NCI-H524 (cell line): Measurements from ENCODE around the gene VPS8.

Experiments used
- DNase-seq, 2 experiments: peaks; one replicate each; lab custom pipeline; 2025; lab: John Stamatoyannopoulos, UW

Gene VPS8

GRCh38 chr3:184781801-184782200 is 30.2 kb upstream of the VPS8 start:
- peak; percentile 24 to 61 for DNase-seq

DNA sequence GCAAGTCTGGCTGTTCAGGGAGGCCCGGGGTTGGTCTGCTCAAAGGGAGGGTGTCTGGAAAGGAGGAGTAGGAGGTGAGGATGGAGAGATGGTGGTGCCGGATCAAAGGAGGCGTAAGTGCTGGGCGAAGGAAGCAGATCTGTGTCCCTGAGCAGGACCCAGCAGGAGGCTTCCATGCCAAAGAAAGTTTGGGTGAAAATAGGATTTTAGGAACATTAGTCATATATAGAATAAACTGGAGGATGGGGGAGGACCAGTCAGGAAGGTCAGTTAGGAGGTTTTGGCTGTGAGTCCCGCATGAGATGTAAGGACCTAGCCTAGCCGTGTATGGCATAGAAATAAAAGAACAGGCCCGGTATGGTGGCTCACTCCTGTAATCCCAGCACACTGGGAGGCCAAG is 28.6 kb upstream of the VPS8 start:
- DNase-seq = no peak

DNA sequence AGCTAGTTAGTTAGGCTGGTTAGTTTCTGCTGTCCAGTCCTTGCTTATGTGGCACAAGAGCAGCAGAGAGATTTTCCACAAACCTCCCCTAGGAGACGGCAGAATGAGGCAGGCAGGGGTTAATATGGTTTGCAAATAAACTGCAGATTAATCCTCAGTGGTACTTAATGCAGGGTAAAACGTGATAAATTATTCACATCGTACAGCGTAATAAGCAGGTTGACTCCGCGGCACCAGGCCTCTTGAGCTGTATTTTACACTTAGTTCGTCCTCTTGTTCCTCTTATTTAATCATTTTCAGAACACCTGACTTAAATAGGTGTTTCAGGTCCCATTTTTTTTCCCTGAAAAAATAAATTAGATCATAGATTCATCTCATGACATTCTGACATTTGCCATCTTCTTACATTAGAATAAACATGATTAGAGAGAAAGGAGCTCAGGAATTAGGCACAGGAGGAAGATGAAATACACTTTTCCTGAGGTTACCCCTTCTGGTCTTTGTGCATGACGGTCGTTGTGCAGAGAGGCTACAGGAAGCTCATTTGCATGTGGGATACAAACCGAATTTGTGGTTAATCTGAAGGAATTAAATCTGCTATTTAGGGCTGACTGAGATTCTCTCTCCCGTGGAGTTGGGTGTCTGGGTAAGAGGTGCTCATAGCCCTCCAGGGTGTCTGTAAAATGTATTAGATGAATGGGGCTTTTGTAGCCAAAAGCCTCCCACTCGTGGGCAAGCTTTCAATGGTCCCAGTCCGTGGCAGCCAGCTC is 27.1 kb upstream of the VPS8 start:
- DNase-seq = no peak

DNA sequence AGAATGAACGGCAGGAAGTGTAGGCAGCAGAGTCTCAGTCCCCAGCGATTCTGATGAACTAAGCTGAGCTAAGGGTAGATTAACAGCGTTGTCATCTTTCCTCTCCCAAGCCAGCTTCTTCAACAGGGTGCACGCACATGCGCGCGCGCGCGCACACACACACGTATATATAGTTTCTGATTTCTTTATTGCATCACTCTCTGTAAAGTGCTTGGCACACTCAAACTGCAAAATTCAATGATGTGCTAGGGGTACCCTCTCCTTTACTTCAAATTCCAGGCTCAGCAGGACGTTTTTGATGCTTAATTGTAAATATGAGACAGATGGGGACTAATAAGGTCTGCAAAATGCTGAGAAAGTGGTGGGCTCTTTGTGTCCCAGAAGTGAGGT is 26.1 kb upstream of the VPS8 start:
- peak in 1 of 2 experiments; percentile 43 for DNase-seq

DNA sequence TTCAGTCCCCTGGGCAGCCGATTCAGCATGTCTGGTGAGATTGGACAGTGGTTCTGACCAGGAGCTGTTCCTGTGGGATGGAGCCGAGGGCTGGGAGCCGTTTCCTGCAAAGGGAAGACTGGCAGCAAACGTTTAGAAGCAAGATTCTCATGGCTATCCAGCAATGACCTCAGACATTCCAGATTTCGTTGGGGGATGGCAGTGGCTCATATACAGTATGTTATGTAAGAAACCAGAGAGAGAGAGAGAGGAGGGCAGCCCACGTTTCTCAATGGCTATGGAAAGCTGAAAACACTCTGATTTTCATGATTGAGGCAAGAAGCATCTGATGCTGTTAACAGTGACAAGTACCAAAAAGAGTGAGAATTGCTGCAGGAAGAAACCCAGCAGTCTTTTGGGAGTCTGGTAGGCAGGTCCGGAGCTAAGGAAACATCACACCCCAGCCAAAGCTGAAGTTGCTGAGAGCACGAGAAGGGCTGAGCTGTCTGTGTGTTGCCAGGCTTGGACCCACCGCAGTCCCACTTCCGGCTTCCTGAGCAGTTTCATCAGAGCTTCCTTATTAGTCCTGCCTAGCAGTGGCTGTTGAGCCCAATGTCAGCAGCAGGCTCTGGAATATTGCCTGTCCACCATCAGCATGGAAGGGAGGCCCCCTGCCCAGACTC is 25.6 kb upstream of the VPS8 start:
- DNase-seq = no peak

DNA sequence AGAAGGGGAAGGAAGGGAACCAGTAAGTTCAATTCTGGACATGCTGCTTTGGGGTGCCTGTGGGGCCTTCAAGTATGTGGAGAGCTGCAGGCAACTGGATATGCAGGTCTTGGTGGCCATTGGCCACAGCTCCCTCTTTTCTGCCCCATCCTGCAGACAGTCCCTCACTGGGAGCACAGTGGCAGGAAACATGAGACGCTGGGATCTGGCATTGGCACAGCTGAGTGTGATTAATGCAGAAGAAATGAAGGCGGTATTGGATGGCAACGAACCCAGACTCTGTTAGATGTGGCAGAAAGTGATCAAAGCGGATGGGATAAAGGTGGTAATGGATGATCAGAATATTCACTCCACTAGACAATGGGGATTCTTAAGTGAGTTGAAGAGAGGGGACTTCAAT is 23.2 kb upstream of the VPS8 start:
- no peak for DNase-seq

DNA sequence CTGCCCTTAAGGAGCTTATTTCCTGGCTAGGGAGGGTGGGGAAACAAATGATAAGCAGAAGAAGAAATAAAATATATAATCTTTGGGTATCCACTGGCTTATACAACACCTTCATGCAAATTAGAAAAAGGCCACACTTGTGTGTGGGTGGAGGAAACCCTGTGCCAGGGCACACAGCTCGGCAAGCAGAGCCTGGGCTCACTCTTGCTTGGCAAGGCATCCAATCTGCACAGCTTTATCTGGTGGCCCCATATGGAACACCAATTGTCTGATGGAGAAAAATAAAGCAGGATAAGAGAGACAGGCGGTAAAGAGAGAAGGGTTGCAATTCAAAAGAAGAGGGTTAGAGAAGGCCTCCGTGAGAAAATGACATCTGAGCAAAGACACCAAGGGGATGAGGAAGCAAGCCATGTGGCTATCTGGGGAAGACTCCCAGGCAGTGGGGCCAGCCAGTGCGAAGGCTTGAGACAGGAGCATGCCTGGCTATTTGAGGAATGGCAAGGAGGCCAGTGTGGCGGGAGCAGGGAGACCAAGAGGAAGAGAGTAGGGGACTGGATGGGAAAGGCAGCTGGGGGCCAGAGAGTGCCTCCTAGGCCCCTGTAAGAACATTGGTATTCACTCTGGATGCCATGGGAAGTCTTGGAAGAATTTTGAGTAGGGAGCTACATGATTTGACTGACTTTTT is 22.5 kb upstream of the VPS8 start:
- no peak for DNase-seq

DNA sequence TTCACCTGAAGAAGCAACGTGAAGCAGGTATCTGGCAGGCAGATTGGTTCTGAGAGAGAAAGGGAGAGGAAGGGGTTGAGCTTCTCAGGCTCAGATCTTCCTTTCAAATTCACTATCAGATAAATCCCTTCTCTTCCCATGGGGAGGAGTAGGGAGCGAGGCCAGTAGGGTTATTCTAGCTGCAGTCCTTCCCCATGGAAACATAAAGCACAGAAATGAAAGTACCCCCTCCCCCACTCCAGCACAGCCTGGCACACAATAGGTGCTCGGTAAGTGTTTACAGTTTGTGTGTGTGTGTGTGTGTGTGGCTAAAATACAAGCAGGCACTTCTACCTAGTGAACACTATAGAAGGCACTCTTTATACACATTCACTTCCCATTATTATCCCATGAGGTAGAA is 20.8 kb upstream of the VPS8 start:
- DNase-seq = no peak

- DNase-seq = no peak
Measured at GRCh38 chr3:184795522-184796190, 16.3 kb upstream of the VPS8 start.

DNA sequence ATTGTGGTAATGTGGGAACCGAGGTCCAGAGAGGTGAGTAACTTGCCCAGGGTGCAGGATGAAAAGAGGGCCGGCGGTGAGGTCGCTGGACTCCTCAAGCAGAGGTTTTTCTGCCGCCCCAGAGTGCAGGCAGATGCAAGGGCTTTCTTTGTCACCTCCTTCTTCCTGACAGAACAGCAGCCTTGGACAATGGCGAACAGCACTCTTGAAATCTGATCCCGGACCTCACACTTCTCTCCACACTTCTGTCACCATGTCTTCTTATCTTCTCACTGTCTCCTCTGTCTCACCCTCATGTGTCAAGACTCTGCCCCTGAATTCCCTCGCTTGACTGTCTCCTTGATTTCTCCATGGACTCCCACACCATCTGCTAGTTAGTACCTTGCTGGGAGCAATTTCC is 15.4 kb upstream of the VPS8 start:
- no peak for DNase-seq

GRCh38 chr3:184796954-184797353 is 15.0 kb upstream of the VPS8 start:
- no peak for DNase-seq

- DNase-seq = peak in 1 of 2 experiments; percentile 15
Measured at GRCh38 chr3:184798120-184798519, 13.8 kb upstream of the VPS8 start.

DNA sequence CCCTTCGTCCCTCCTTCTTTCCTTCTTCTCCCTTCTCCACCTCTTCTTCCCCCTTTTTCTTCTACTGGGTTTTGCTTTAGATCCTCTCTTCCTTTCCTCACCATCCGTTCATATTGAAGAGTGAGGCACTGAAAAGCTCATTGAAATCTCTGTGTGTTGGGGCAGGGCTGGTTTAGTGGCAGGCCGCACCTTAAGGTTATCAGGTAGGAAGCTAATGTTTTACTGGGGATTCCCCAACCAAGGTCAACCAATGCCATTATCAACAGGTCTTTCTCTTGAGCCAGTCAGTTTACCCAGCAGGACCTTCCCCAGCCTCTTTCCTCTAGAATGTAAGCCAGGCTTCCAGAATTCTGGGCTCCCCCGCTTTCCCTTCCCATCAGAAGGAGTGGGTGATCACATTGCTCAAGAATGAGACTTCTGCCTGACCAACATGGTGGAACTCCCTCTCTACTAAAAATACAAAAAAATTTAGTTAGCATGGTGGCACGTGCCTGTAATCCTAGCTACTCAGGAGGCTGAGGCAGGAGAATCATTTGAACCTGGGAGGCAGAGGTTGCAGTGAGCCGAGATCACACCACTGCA is 11.5 kb upstream of the VPS8 start:
- no peak for DNase-seq

DNA sequence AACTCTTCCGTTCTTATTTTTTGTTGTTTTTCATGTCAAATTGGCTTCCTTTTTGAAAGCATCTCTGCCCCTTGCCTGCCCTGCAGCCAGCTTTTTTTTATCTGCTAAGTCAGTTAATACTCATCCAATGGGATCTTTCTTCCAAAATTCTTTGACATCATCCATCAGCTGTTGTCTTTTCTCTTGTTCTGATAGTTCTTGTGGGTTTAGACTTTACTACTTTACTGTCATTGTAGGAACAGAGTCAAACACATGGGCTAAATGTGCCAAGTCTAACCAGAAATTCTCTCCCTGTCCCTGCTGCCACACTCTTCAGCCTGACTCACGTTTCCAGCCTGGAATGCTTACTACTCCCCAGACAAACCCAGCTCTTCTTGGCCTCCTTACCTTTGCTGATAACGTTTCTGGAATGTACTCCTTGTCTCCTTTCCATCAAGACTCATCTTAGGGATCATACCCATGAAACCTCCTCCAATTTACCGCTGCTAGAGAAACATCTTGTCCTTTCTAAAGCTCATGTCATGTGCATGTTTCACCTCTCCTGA is 10.7 kb upstream of the VPS8 start:
- no peak for DNase-seq

- no peak for DNase-seq
Measured at GRCh38 chr3:184802150-184802549, 9.8 kb upstream of the VPS8 start.

GRCh38 chr3:184804801-184805200 is 7.2 kb upstream of the VPS8 start:
- DNase-seq = no peak

- DNase-seq = peak in 1 of 2 experiments; percentile 45
Measured at GRCh38 chr3:184805351-184806038, 6.5 kb upstream of the VPS8 start.

DNA sequence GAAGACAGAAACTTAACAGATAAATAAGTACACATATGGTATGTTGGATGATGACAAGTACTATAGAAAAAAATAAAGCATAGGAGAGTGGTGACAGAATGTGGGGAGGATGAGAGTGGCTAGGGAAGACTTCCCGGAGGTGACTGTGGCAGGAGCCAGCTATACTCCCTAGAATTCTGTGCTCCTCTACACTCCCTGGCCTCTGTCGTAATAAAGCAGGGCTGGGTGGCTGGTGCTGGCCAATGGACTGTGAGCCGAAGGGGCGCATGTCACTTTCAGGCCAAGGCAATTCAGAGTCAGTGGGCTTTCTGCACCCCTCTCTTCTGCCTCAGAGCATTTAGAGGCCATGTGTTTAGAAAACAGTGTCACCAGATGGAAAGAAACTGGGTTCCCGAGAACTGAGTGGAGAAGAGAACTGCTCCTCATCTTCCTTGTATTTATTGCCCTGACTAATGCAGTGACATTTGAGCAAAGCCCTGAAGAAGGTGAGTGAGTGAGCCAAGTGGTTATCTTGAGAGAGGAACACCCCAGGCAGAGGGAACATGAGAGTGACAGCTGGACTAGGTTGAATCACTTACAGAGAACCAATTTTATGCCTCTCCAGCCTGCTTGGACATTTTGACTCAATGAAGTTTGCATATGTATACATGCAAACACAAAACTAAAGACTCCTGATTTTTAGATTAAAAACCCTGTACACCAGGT is 5.2 kb upstream of the VPS8 start:
- DNase-seq = peak; percentile 50 to 76

- no peak for DNase-seq
Measured at GRCh38 chr3:184807549-184807948, 4.4 kb upstream of the VPS8 start.

- peak in 1 of 2 experiments; percentile 22 for DNase-seq
Measured at GRCh38 chr3:184808021-184808420, 3.9 kb upstream of the VPS8 start.

- DNase-seq = no peak
Measured at GRCh38 chr3:184810146-184810545, 1.8 kb upstream of the VPS8 start.
